Measurements from ENCODE around the gene CD1B. TPM values are rescaled to one million over a fixed set of nuclear protein-coding genes. Genes with fewer than 3 reads are reported as not detected.

The CD1B gene
- total RNA-seq, 1 donor from 2014 or later, result not detected

- Mint-ChIP-seq H3K4me3 (ENCODE audit: unreplicated experiment) (no peak overlapping the region), H3K27ac (ENCODE audit: unreplicated experiment) (no peak overlapping the region), H3K27me3 (ENCODE audit: low read depth, unreplicated experiment) (no peaks in the 10 kb centered on the region), H3K4me1 (ENCODE audit: low read depth, unreplicated experiment) (no peaks in the 10 kb centered on the region), H3K9me3 (ENCODE audit: unreplicated experiment) (peaks cover 8% of the 10 kb centered on the region), H3K36me3 (ENCODE audit: low read depth, unreplicated experiment) (no peaks in the 10 kb centered on the region)
- no peak overlapping the region for H3K27ac ChIP-seq (ENCODE audit: low read depth, low read length)
- no peaks in the 10 kb centered on the region for H3K79me2 ChIP-seq (ENCODE audit: insufficient read depth, low read length)
- H3K4me2 ChIP-seq (ENCODE audit: low read length), result no peak overlapping the region
- no peak overlapping the region for H3K4me3 ChIP-seq (ENCODE audit: insufficient read depth, low read depth, low read length)
- H3K27me3 ChIP-seq (ENCODE audit: insufficient read depth, low read length), result no peaks in the 10 kb centered on the region
- no peak overlapping the region for H3K9ac ChIP-seq (ENCODE audit: low read length)
- no peaks in the 10 kb centered on the region for H3K9me3 ChIP-seq (ENCODE audit: insufficient read depth, low read depth, low read length)
- no peaks in the 10 kb centered on the region for H4K20me1 ChIP-seq (ENCODE audit: insufficient read depth, low read length)
- no peak overlapping the region for H2AFZ ChIP-seq (ENCODE audit: low read depth, low read length)
- TF ChIP-seq, protein P1, sequence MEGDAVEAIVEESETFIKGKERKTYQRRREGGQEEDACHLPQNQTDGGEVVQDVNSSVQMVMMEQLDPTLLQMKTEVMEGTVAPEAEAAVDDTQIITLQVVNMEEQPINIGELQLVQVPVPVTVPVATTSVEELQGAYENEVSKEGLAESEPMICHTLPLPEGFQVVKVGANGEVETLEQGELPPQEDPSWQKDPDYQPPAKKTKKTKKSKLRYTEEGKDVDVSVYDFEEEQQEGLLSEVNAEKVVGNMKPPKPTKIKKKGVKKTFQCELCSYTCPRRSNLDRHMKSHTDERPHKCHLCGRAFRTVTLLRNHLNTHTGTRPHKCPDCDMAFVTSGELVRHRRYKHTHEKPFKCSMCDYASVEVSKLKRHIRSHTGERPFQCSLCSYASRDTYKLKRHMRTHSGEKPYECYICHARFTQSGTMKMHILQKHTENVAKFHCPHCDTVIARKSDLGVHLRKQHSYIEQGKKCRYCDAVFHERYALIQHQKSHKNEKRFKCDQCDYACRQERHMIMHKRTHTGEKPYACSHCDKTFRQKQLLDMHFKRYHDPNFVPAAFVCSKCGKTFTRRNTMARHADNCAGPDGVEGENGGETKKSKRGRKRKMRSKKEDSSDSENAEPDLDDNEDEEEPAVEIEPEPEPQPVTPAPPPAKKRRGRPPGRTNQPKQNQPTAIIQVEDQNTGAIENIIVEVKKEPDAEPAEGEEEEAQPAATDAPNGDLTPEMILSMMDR (IDR thresholded peaks at IDR 0.05; ENCODE audit: insufficient read depth, low read depth, low read length), result no peak
- FAIRE-seq (no peak), DNase-seq (ENCODE audit: low read depth) (no peak)
- H3K36me3 ChIP-seq (ENCODE audit: insufficient read depth, low read length), result no peaks in the 10 kb centered on the region
- H3K4me1 ChIP-seq (ENCODE audit: insufficient read depth, low read length), result no peaks in the 10 kb centered on the region
These were observed 35.5 kb downstream of the CD1B start for GRCh38 chr1:158295791-158296190.

- Histone ChIP-seq H3K27ac (ENCODE audit: low read depth, low read length) (no peak overlapping the region), H3K36me3 (ENCODE audit: insufficient read depth, low read length) (no peaks in the 10 kb centered on the region), H2AFZ (ENCODE audit: low read depth, low read length) (no peak overlapping the region), H3K9ac (ENCODE audit: low read length) (no peak overlapping the region), H3K4me1 (ENCODE audit: insufficient read depth, low read length) (no peaks in the 10 kb centered on the region), H4K20me1 (ENCODE audit: insufficient read depth, low read length) (no peaks in the 10 kb centered on the region), H3K79me2 (ENCODE audit: insufficient read depth, low read length) (no peaks in the 10 kb centered on the region), H3K27me3 (ENCODE audit: insufficient read depth, low read length) (no peaks in the 10 kb centered on the region), H3K4me3 (ENCODE audit: insufficient read depth, low read depth, low read length) (no peak overlapping the region), H3K9me3 (ENCODE audit: insufficient read depth, low read depth, low read length) (no peaks in the 10 kb centered on the region), H3K4me2 (ENCODE audit: low read length) (no peak overlapping the region)
- DNase-seq (ENCODE audit: low read depth) (no peak), FAIRE-seq (no peak)
- H3K4me3 Mint-ChIP-seq (ENCODE audit: unreplicated experiment), result no peak overlapping the region
- H3K27ac Mint-ChIP-seq (ENCODE audit: unreplicated experiment), result no peak overlapping the region
- H3K9me3 Mint-ChIP-seq (ENCODE audit: unreplicated experiment), result no peaks in the 10 kb centered on the region
- peaks cover 6% of the 10 kb centered on the region for H3K4me1 Mint-ChIP-seq (ENCODE audit: low read depth, unreplicated experiment)
- H3K27me3 Mint-ChIP-seq (ENCODE audit: low read depth, unreplicated experiment), result no peaks in the 10 kb centered on the region
- TF ChIP-seq, protein P1 (IDR thresholded peaks at IDR 0.05; ENCODE audit: insufficient read depth, low read depth, low read length), result no peak
- no peak for TF ChIP-seq EZH2 (IDR thresholded peaks at IDR 0.05; ENCODE audit: insufficient read depth, low read length)
- H3K36me3 Mint-ChIP-seq (ENCODE audit: low read depth, unreplicated experiment), result no peaks in the 10 kb centered on the region
These were observed 40.9 kb downstream of the CD1B start for GRCh38 chr1:158290321-158290844.

DNA sequence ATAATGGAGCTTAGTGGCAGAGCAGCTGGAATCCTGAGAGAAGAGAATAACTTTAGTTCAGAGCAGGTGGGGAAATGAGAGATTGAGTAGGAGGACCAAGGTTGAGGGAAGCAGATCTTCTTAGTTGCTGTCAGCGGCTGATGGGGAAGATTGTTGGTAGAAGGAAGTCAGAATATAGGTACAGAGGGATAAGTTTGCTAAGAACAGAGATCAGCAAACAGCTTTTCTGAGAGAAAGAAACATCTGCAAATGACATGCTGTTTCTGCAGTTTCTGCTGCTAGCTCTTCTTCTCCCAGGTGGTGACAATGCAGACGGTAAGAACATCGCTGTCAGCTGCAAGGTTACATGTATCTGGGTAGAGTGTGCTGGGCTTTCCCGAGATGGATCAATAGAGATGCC, 41.5 kb downstream of the CD1B start, which contains the start of gene CD1C:
TSS of gene CD1C (plus strand) at position 113 of the 400 bp plus-strand sequence. CDS start at position 255, 142 bp downstream.
- DNase-seq (ENCODE audit: low read depth) (no peak), FAIRE-seq (no peak)
- Histone ChIP-seq H3K36me3 (ENCODE audit: insufficient read depth, low read length) (no peaks in the 10 kb centered on the region), H3K79me2 (ENCODE audit: insufficient read depth, low read length) (no peaks in the 10 kb centered on the region), H3K4me2 (ENCODE audit: low read length) (no peak within 1 kb of the TSS), H3K9me3 (ENCODE audit: insufficient read depth, low read depth, low read length) (no peaks in the 10 kb centered on the region), H3K27ac (ENCODE audit: low read depth, low read length) (no peak within 1 kb of the TSS), H4K20me1 (ENCODE audit: insufficient read depth, low read length) (no peaks in the 10 kb centered on the region), H2AFZ (ENCODE audit: low read depth, low read length) (no peak within 1 kb of the TSS), H3K4me1 (ENCODE audit: insufficient read depth, low read length) (no peaks in the 10 kb centered on the region), H3K27me3 (ENCODE audit: insufficient read depth, low read length) (no peaks in the 10 kb centered on the region), H3K9ac (ENCODE audit: low read length) (no peak within 1 kb of the TSS), H3K4me3 (ENCODE audit: insufficient read depth, low read depth, low read length) (no peak within 1 kb of the TSS)
- H3K27me3 Mint-ChIP-seq (ENCODE audit: low read depth, unreplicated experiment), result no peaks in the 10 kb centered on the region
- no peaks in the 10 kb centered on the region for H3K36me3 Mint-ChIP-seq (ENCODE audit: low read depth, unreplicated experiment)
- peaks cover 8% of the 10 kb centered on the region for H3K4me1 Mint-ChIP-seq (ENCODE audit: low read depth, unreplicated experiment)
- H3K27ac Mint-ChIP-seq (ENCODE audit: unreplicated experiment), result no peak within 1 kb of the TSS
- no peak within 1 kb of the TSS for H3K4me3 Mint-ChIP-seq (ENCODE audit: unreplicated experiment)
- no peaks in the 10 kb centered on the region for H3K9me3 Mint-ChIP-seq (ENCODE audit: unreplicated experiment)
- TF ChIP-seq EZH2 (IDR thresholded peaks at IDR 0.05; ENCODE audit: insufficient read depth, low read length), result no peak
- TF ChIP-seq, protein P1 (IDR thresholded peaks at IDR 0.05; ENCODE audit: insufficient read depth, low read depth, low read length), result no peak
